Lower leg skin (tissue), 3 donors: Measurements from ENCODE around the gene NTM.

Experiments used
- CTCF ChIP-seq, 3 donors: fragments of 450-650 bp; IDR thresholded peaks; one replicate each; pipeline ENCODE4 v1.5.1; 2016; ENCODE audit warnings: antibody characterized with exemption in 3 of 3, mild to moderate bottlenecking in 3 of 3, moderate library complexity in 2 of 3
- POLR2A ChIP-seq, 2 donors: fragments of 450-650 bp; IDR thresholded peaks; one replicate each; pipeline ENCODE4 v1.6.1; 2016 to 2017; ENCODE audit warnings: antibody characterized with exemption in 2 of 2, mild to moderate bottlenecking in 1 of 2, moderate library complexity in 1 of 2

DNA sequence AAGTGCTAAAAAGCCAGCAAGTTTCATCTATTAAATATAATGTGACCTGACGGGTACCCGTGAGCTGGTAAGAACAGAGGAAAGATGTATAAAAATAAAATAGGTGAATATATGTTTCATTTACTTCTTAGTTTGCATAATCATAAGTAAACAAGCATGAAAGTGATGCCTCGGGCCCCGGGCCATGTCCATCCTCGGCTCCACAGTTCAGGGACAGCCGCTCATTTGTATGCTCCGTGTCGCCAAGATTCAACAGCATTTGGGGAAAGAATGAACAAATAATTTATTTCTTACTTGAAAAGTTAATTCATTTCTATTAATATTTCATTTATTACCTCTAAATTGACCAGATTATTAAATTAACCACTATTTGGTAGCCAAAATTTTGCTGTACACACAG, 251.8 kb downstream of the NTM start:
- TF ChIP-seq CTCF (IDR thresholded peaks at IDR 0.05) = no peak
- TF ChIP-seq POLR2A (IDR thresholded peaks at IDR 0.05) = no peak
